H1 (cell line): ENCODE data around the gene CLEC4E. TPM values are rescaled to one million over a fixed set of nuclear protein-coding genes. Genes with fewer than 3 reads are reported as not detected.

Experiments used
- CTCF ChIA-PET: fragments of 300-600 bp; sonication (Branson Sonifier 250); formaldehyde crosslinking; loops from one replicate; lab custom pipeline; 2021; ENCODE audit not compliant: partially characterized antibody; lab: Charles Lee
- POLR2A ChIA-PET: fragments of 300-600 bp; sonication (Branson Sonifier 250); formaldehyde crosslinking; loops from one replicate; lab custom pipeline; 2021; ENCODE audit warnings: inconsistent platforms; ENCODE audit not compliant: partially characterized antibody; lab: Charles Lee
- DNase-seq, 2 experiments: peaks; one replicate each; pipeline versions ENCODE4 v3.0.0 to v3.0.0-alpha.2; 2010 to 2022; ENCODE audit warnings: low spot score in 2 of 2, low read depth in 1 of 2, mixed read lengths in 1 of 2
- FAIRE-seq: peaks from 2 replicates; lab custom pipeline; 2011; peaks lifted over from hg19 to GRCh38; lab: Jason Lieb, UNC
- H2AFZ ChIP-seq: 2 replicates; pipeline ENCODE4 v1.8.1; 2012; ENCODE audit warnings: low read length, inconsistent platforms
- H2AK5ac ChIP-seq: 2 replicates; pipeline ENCODE4 v1.6.1; 2013; ENCODE audit warnings: low read depth, low read length
- H2BK120ac ChIP-seq: replicated peaks from 2 replicates; pipeline ENCODE3; 2013; ENCODE audit warnings: low read depth, low read length, inconsistent platforms
- H2BK12ac ChIP-seq: 2 replicates; pipeline ENCODE4 v1.6.1; 2013; ENCODE audit warnings: low read depth, low read length
- H2BK15ac ChIP-seq: 2 replicates; pipeline ENCODE4 v1.6.1; 2013; ENCODE audit warnings: low read length
- H2BK20ac ChIP-seq: 2 replicates; pipeline ENCODE4 v1.6.1; 2013; ENCODE audit warnings: low read length
- H2BK5ac ChIP-seq: 2 replicates; pipeline ENCODE4 v1.6.1; 2013; ENCODE audit warnings: low read depth, low read length
- H3K14ac ChIP-seq: 2 replicates; pipeline ENCODE4 v1.6.1; 2013; ENCODE audit warnings: inconsistent platforms; ENCODE audit not compliant: insufficient read length
- H3K18ac ChIP-seq: 2 replicates; pipeline ENCODE4 v1.6.1; 2013; ENCODE audit warnings: low read length; ENCODE audit errors: extremely low read depth
- H3K23ac ChIP-seq: 2 replicates; pipeline ENCODE4 v1.6.1; 2013; ENCODE audit warnings: inconsistent platforms; ENCODE audit not compliant: insufficient read length
- H3K23me2 ChIP-seq: 2 replicates; pipeline ENCODE4 v1.6.1; 2013; ENCODE audit warnings: low read depth, low read length
- H3K27ac ChIP-seq: 2 replicates; pipeline ENCODE4 v1.6.1; 2011; ENCODE audit warnings: low read depth, low read length, inconsistent platforms
- H3K27me3 ChIP-seq, 4 experiments: replicated peaks in 1 of 4; 1 replicate in 1 of 4; 2 replicates in 3 of 4; pipeline versions ENCODE4 v1.6.1 to v1.8.1; 2011 to 2013; ENCODE audit warnings: low read length in 3 of 4, mild to moderate bottlenecking in 3 of 4, inconsistent platforms in 2 of 4, mixed read lengths in 2 of 4, moderate library complexity in 1 of 4; ENCODE audit not compliant: control insufficient read depth in 3 of 4, insufficient read depth in 3 of 4; ENCODE audit errors: extremely low read depth in 1 of 4
- H3K36me3 ChIP-seq, 4 experiments: 2 replicates each; pipeline versions ENCODE4 v1.6.1 to v1.8.1; 2011 to 2013; ENCODE audit warnings: mild to moderate bottlenecking in 4 of 4, low read length in 3 of 4, moderate library complexity in 2 of 4, control low read depth in 1 of 4, inconsistent platforms in 1 of 4; ENCODE audit not compliant: insufficient read depth in 4 of 4, control insufficient read depth in 2 of 4
- H3K4ac ChIP-seq: replicated peaks from 2 replicates; pipeline ENCODE3; 2013; ENCODE audit warnings: low read length, low read depth, mixed read lengths, inconsistent platforms; ENCODE audit not compliant: insufficient read length
- H3K4me1 ChIP-seq, 4 experiments: replicated peaks in 1 of 4; 1 replicate in 1 of 4; 2 replicates in 3 of 4; pipeline versions ENCODE4 v1.6.1 to v1.8.1; 2011 to 2013; ENCODE audit warnings: low read length in 3 of 4, inconsistent platforms in 2 of 4, mixed read lengths in 1 of 4; ENCODE audit not compliant: insufficient read depth in 4 of 4, control insufficient read depth in 3 of 4
- H3K4me2 ChIP-seq, 2 experiments: 2 replicates each; pipeline versions ENCODE4 v1.6.1 to v1.8.1; 2011 to 2013; ENCODE audit warnings: low read depth in 2 of 2, low read length in 2 of 2, control low read depth in 1 of 2, inconsistent platforms in 1 of 2, mild to moderate bottlenecking in 1 of 2; ENCODE audit not compliant: insufficient read depth in 1 of 2
- H3K4me3 ChIP-seq, 4 experiments: fragments of 200-600, 300-600 bp in 1 of 4; sonication (generic), shearing (Covaris generic), sonication (Bioruptor Twin) in 1 of 4; 2 replicates each; pipeline versions ENCODE4 v1.5.1 to v1.8.1; 2011 to 2016; ENCODE audit warnings: low read length in 4 of 4, low read depth in 3 of 4, control low read depth in 2 of 4, inconsistent platforms in 2 of 4, mild to moderate bottlenecking in 2 of 4, mixed read lengths in 1 of 4, moderate library complexity in 1 of 4; ENCODE audit not compliant: insufficient read depth in 2 of 4; ENCODE audit errors: extremely low read depth in 1 of 4
- H3K56ac ChIP-seq: replicated peaks from 2 replicates; pipeline ENCODE3; 2013; ENCODE audit warnings: low read depth, mild to moderate bottlenecking, mixed read lengths, low read length, inconsistent platforms; ENCODE audit not compliant: insufficient read length
- H3K79me1 ChIP-seq: 2 replicates; pipeline ENCODE4 v1.6.1; 2013; ENCODE audit warnings: low read depth, low read length, control low read depth
- H3K79me2 ChIP-seq, 2 experiments: 2 replicates each; pipeline versions ENCODE4 v1.6.1 to v1.8.1; 2012 to 2013; ENCODE audit warnings: low read length in 2 of 2, mild to moderate bottlenecking in 2 of 2, inconsistent platforms in 1 of 2; ENCODE audit not compliant: insufficient read depth in 2 of 2, control insufficient read depth in 1 of 2
- H3K9ac ChIP-seq, 4 experiments: replicated peaks in 1 of 4; 1 replicate in 1 of 4; 2 replicates in 3 of 4; pipeline versions ENCODE4 v1.6.1 to v1.8.1; 2011 to 2013; ENCODE audit warnings: low read depth in 3 of 4, low read length in 3 of 4, control low read depth in 2 of 4, mild to moderate bottlenecking in 2 of 4, moderate library complexity in 2 of 4, inconsistent platforms in 1 of 4; ENCODE audit errors: extremely low read depth in 1 of 4
- H3K9me3 ChIP-seq, 2 experiments: 2 replicates each; pipeline versions ENCODE4 v1.6.1 to v1.8.1; 2012 to 2013; ENCODE audit warnings: mild to moderate bottlenecking in 2 of 2, moderate library complexity in 2 of 2, control low read depth in 1 of 2, inconsistent platforms in 1 of 2, low read depth in 1 of 2, low read length in 1 of 2, mixed read lengths in 1 of 2; ENCODE audit not compliant: insufficient read depth in 2 of 2
- H4K20me1 ChIP-seq, 2 experiments: replicated peaks in 1 of 2; 2 replicates each; pipeline versions ENCODE3 to v1.8.1; 2011 to 2013; ENCODE audit warnings: inconsistent platforms in 2 of 2, low read length in 2 of 2, mild to moderate bottlenecking in 1 of 2; ENCODE audit not compliant: insufficient read depth in 2 of 2, control insufficient read depth in 1 of 2
- H4K5ac ChIP-seq: 2 replicates; pipeline ENCODE4 v1.6.1; 2013; ENCODE audit warnings: low read length, low read depth, mixed read lengths, inconsistent platforms; ENCODE audit not compliant: insufficient read length
- H4K8ac ChIP-seq: 2 replicates; pipeline ENCODE4 v1.8.0; 2013; ENCODE audit warnings: mild to moderate bottlenecking, moderate library complexity, low read length, inconsistent platforms; ENCODE audit not compliant: insufficient read depth; ENCODE audit errors: extremely low read depth
- H4K91ac ChIP-seq: replicated peaks from 2 replicates; pipeline ENCODE3; 2013; ENCODE audit warnings: low read length, mixed read lengths, inconsistent platforms; ENCODE audit not compliant: insufficient read length
- CHD1 ChIP-seq: IDR thresholded peaks from 2 replicates; pipeline ENCODE4 v1.6.1; 2012; ENCODE audit warnings: low read depth, low read length, improper control_type of control experiment
- RAD21 ChIP-seq, 2 experiments: IDR thresholded peaks in 1 of 2; conservative IDR thresholded peaks in 1 of 2; 2 replicates each; pipeline ENCODE4 v1.6.1; 2011; ENCODE audit warnings: low read depth in 2 of 2, low read length in 2 of 2, improper control_type of control experiment in 1 of 2, inconsistent platforms in 1 of 2, mild to moderate bottlenecking in 1 of 2, moderate library complexity in 1 of 2
- RNF2 ChIP-seq: fragments of 200-900, 300-1000 bp; sonication (generic); IDR thresholded peaks from 2 replicates; pipeline ENCODE4 v1.7.1; 2016; ENCODE audit warnings: borderline replicate concordance, low read depth, mild to moderate bottlenecking, antibody characterized with exemption, low read length; ENCODE audit not compliant: poor library complexity, severe bottlenecking; ENCODE audit errors: missing control alignments
- SRF ChIP-seq: IDR thresholded peaks from 2 replicates; pipeline ENCODE4 v1.6.1; 2011; ENCODE audit warnings: mild to moderate bottlenecking, low read depth, low read length, moderate library complexity
- USF2 ChIP-seq: IDR thresholded peaks from 2 replicates; pipeline ENCODE4 v1.6.1; 2011; ENCODE audit warnings: low read length, improper control_type of control experiment
- WGBS, 2 experiments: shearing (Covaris generic) in 1 of 2; methylation state at CpG; one replicate each; pipeline versions ENCODE4 v1.1.6 to v1.1.7; 2013 to 2015; ENCODE audit warnings: low lambda C conversion rate in 2 of 2, mixed read lengths in 2 of 2, inconsistent platforms in 1 of 2, low coverage in 1 of 2, missing lambda C conversion rate in 1 of 2; ENCODE audit not compliant: insufficient replicate concordance in 2 of 2, insufficient coverage in 1 of 2, insufficient read length in 1 of 2; ENCODE audit errors: extremely low coverage in 1 of 2, missing lambda C conversion rate in 1 of 2; 5-methylcytosine and 5-hydroxymethylcytosine counted together
- polyA plus RNA-seq, 7 experiments: library from polyadenylated mRNA; depleted of rRNA in 3 of 7; stranded (reverse) in 5 of 7; unstranded in 2 of 7; fragments of >200 nt in 5 of 7; fragments of 200-250 nt in 2 of 7; gene quantifications; 1 replicate in 5 of 7; 2 replicates in 1 of 7; 4 replicates in 1 of 7; pipeline versions ENCODE4 v1.2.1 to v1.2.3, GENCODE V29; 2011 to 2013; ENCODE audit warnings: missing spikeins in 2 of 7, mixed read lengths in 2 of 7
- total RNA-seq: library from RNA; stranded (reverse); fragmentation: NEBNext Ultra II Directional; extraction: Animal tissue kit (Norgen Biotek cat#: 25700); gene quantifications from 2 replicates; pipeline ENCODE4 v1.2.1, GENCODE V29; 2021

CLEC4E gene
- total and polyA plus RNA-seq, 2 of the 8 experiments (the other 6 are each of a cell fraction or from before 2014, with no cell fraction given), result 0.03 TPM; not detected in 1

GRCh38 chr12:8504351-8504750, 36.4 kb downstream of the CLEC4E start:
- H3K4me2 ChIP-seq, result no peak overlapping the region
- CTCF ChIA-PET, result no interaction called here
- WGBS, 2 experiments, result 92% methylated on average over 1 of the region's 1 CpG; no CpG with 5 or more reads in 1 of the 2 experiments

More at GRCh38 chr12:8504351-8504750, 36.4 kb downstream of the CLEC4E start:
- no peak overlapping the region for H2BK15ac ChIP-seq
- TF ChIP-seq RNF2 (no peak), USF2 (no peak), SRF (no peak), CHD1 (no peak), RAD21 (IDR thresholded peaks at IDR 0.05 in 1 of 2, conservative IDR thresholded peaks at IDR 0.05 in 1 of 2; ENCODE audit: low read depth in 2 of 2, low read length in 2 of 2) (no peak)
- TF ChIP-seq, all 59 proteins: peak for 0
- H2BK20ac ChIP-seq, result no peak overlapping the region
- no peaks in the 10 kb centered on the region for H3K79me1 ChIP-seq
- no peak overlapping the region for H4K5ac ChIP-seq
- H3K56ac ChIP-seq, result no peak overlapping the region
- no peak overlapping the region for H4K91ac ChIP-seq
- FAIRE-seq (no peak), DNase-seq (no peak)
- H3K23ac ChIP-seq, result no peak overlapping the region
- H3K9me3 ChIP-seq, result no peaks in the 10 kb centered on the region
- no peak overlapping the region for H2BK120ac ChIP-seq
- no peak overlapping the region for H3K4me3 ChIP-seq
- H3K4ac ChIP-seq, result no peak overlapping the region
- no peaks in the 10 kb centered on the region for H3K23me2 ChIP-seq
- no peak overlapping the region for H2BK5ac ChIP-seq
- no peak overlapping the region for H2BK12ac ChIP-seq
- H3K18ac ChIP-seq, result no peak overlapping the region
- no peak overlapping the region for H2AFZ ChIP-seq
- H4K8ac ChIP-seq, result no peak overlapping the region
- H3K9ac ChIP-seq, result no peak overlapping the region
- H3K27me3 ChIP-seq, result no peaks in the 10 kb centered on the region
- no peak overlapping the region for H3K27ac ChIP-seq
- no peaks in the 10 kb centered on the region for H4K20me1 ChIP-seq
- H3K4me1 ChIP-seq, result peaks cover 0 to 15% (median 10%) of the 10 kb centered on the region in 4 experiments; a peak in 6 of 7 replicates
- no peak overlapping the region for H2AK5ac ChIP-seq
- no peaks in the 10 kb centered on the region for H3K79me2 ChIP-seq
- no peak overlapping the region for H3K14ac ChIP-seq
- POLR2A ChIA-PET, result no interaction called here
- no peaks in the 10 kb centered on the region for H3K36me3 ChIP-seq
